ENCODE results near the gene BEST1.

- TF ChIP-seq POLR2A (IDR thresholded peaks at IDR 0.05; ENCODE audit: low read depth, low read length) (no peak), MAX (IDR thresholded peaks at IDR 0.05; ENCODE audit: insufficient read depth, insufficient read length) (no peak), CTCF (IDR thresholded peaks at IDR 0.05; ENCODE audit: extremely low read depth in 1 of 2, insufficient read depth in 1 of 2, low read depth in 1 of 2, low read length in 2 of 2) (no peak), EZH2 (IDR thresholded peaks at IDR 0.05; ENCODE audit: borderline replicate concordance, low read depth, low read length, severe bottlenecking) (no peak), POLR2AphosphoS5 (IDR thresholded peaks at IDR 0.05; ENCODE audit: insufficient read depth, low read depth, low read length) (no peak)
Measured at GRCh38 chr11:61976813-61977475, 26.8 kb downstream of the BEST1 start.
